H9 (cell line): ENCODE data around the gene ERP27. TPM values are rescaled to one million over a fixed set of nuclear protein-coding genes. Genes with fewer than 3 reads are reported as not detected.

Experiments used
- DNase-seq: peaks from one replicate; pipeline ENCODE4 v3.0.0-alpha.2; 2017
- H2AFZ ChIP-seq: one replicate; pipeline ENCODE4 v1.6.1; 2013; ENCODE audit warnings: mild to moderate bottlenecking, low read length, control low read depth, moderate library complexity
- H2AK5ac ChIP-seq: 2 replicates; pipeline ENCODE4 v1.6.1; 2013; ENCODE audit warnings: low read length, control low read depth, mixed read lengths; ENCODE audit not compliant: insufficient read length
- H2BK120ac ChIP-seq: one replicate; pipeline ENCODE4 v1.6.1; 2013; ENCODE audit warnings: low read depth, mild to moderate bottlenecking, low read length, control low read depth, inconsistent platforms; ENCODE audit not compliant: poor library complexity, severe bottlenecking
- H2BK12ac ChIP-seq: 2 replicates; pipeline ENCODE4 v1.6.1; 2013; ENCODE audit warnings: low read length, control low read depth, mixed read lengths, low read depth; ENCODE audit not compliant: insufficient read length
- H2BK15ac ChIP-seq: 2 replicates; pipeline ENCODE4 v1.6.1; 2013; ENCODE audit warnings: low read depth, low read length, control low read depth
- H2BK20ac ChIP-seq: one replicate; pipeline ENCODE4 v1.6.1; 2013; ENCODE audit warnings: low read depth, mild to moderate bottlenecking, low read length, control low read depth, inconsistent platforms; ENCODE audit not compliant: poor library complexity, severe bottlenecking
- H2BK5ac ChIP-seq: 2 replicates; pipeline ENCODE4 v1.6.1; 2013; ENCODE audit warnings: low read length, control low read depth, mixed read lengths; ENCODE audit not compliant: insufficient read length
- H3K14ac ChIP-seq: 2 replicates; pipeline ENCODE4 v1.6.1; 2013; ENCODE audit warnings: low read length, control low read depth; ENCODE audit not compliant: insufficient read depth
- H3K18ac ChIP-seq: 2 replicates; pipeline ENCODE4 v1.6.1; 2013; ENCODE audit warnings: low read depth, mild to moderate bottlenecking, mixed read lengths, low read length, control low read depth; ENCODE audit not compliant: insufficient read length
- H3K23ac ChIP-seq: 2 replicates; pipeline ENCODE4 v1.6.1; 2013; ENCODE audit warnings: low read length, control low read depth, mixed read lengths, low read depth; ENCODE audit not compliant: insufficient read length
- H3K23me2 ChIP-seq: 2 replicates; pipeline ENCODE4 v1.6.1; 2013; ENCODE audit warnings: low read depth, mild to moderate bottlenecking, mixed read lengths, low read length, control low read depth; ENCODE audit not compliant: insufficient read length, poor library complexity, severe bottlenecking
- H3K27ac ChIP-seq: 2 replicates; pipeline ENCODE4 v1.5.1; 2013; ENCODE audit warnings: low read length, control low read depth, mixed read lengths, low read depth; ENCODE audit not compliant: insufficient read length
- H3K27me3 ChIP-seq: 2 replicates; pipeline ENCODE4 v1.6.1; 2013; ENCODE audit warnings: low read length, control low read depth, inconsistent platforms; ENCODE audit not compliant: insufficient read depth
- H3K4ac ChIP-seq: 2 replicates; pipeline ENCODE4 v1.6.1; 2013; ENCODE audit warnings: low read depth, mild to moderate bottlenecking, control low read depth, inconsistent platforms, low read length, moderate library complexity
- H3K4me1 ChIP-seq: 2 replicates; pipeline ENCODE4 v1.6.1; 2013; ENCODE audit warnings: low read length, control low read depth, inconsistent platforms; ENCODE audit not compliant: insufficient read depth
- H3K4me2 ChIP-seq: 2 replicates; pipeline ENCODE4 v1.6.1; 2013; ENCODE audit warnings: low read length, control low read depth, mixed read lengths; ENCODE audit not compliant: insufficient read length, insufficient read depth
- H3K56ac ChIP-seq: 2 replicates; pipeline ENCODE4 v1.6.1; 2013; ENCODE audit warnings: low read depth, mild to moderate bottlenecking, mixed read lengths, low read length, control low read depth; ENCODE audit not compliant: insufficient read length
- H3K79me1 ChIP-seq: 2 replicates; pipeline ENCODE4 v1.6.1; 2013; ENCODE audit warnings: low read depth, mild to moderate bottlenecking, moderate library complexity, low read length, control low read depth, inconsistent platforms; ENCODE audit not compliant: insufficient read depth, poor library complexity, severe bottlenecking
- H3K79me2 ChIP-seq: 2 replicates; pipeline ENCODE4 v1.6.1; 2013; ENCODE audit warnings: low read length, control low read depth, inconsistent platforms; ENCODE audit not compliant: insufficient read depth
- H3K9ac ChIP-seq: 2 replicates; pipeline ENCODE4 v1.6.1; 2013; ENCODE audit warnings: low read length, control low read depth, mixed read lengths; ENCODE audit not compliant: insufficient read length; ENCODE audit errors: extremely low read depth
- H3K9me3 ChIP-seq: one replicate; pipeline ENCODE4 v1.6.1; 2013; ENCODE audit warnings: low read depth, low read length, inconsistent platforms; ENCODE audit not compliant: control insufficient read depth
- H3T11ph ChIP-seq: one replicate; pipeline ENCODE4 v1.6.1; 2013; ENCODE audit warnings: mild to moderate bottlenecking, low read length, control low read depth, inconsistent platforms
- H4K20me1 ChIP-seq: one replicate; pipeline ENCODE4 v1.6.1; 2013; ENCODE audit not compliant: control insufficient read depth, insufficient read length, insufficient read depth
- H4K5ac ChIP-seq: 2 replicates; pipeline ENCODE4 v1.6.1; 2013; ENCODE audit warnings: low read depth, mild to moderate bottlenecking, mixed read lengths, low read length, control low read depth; ENCODE audit not compliant: insufficient read length
- H4K8ac ChIP-seq: replicated peaks from 2 replicates; pipeline ENCODE4 v1.6.1; 2013; ENCODE audit warnings: low read length, control low read depth, mixed read lengths, low read depth; ENCODE audit not compliant: insufficient read length
- H4K91ac ChIP-seq: 2 replicates; pipeline ENCODE4 v1.6.1; 2013; ENCODE audit warnings: low read depth, mild to moderate bottlenecking, moderate library complexity, mixed read lengths, low read length, control low read depth; ENCODE audit not compliant: insufficient read length
- H3K27ac Mint-ChIP-seq, 3 experiments: 2 replicates in 2 of 3; 3 replicates in 1 of 3; pipeline ENCODE4 v1.8.0; 2020 to 2021; ENCODE audit warnings: mixed read lengths in 3 of 3, mild to moderate bottlenecking in 1 of 3, moderate library complexity in 1 of 3
- H3K27me3 Mint-ChIP-seq: 2 replicates; pipeline ENCODE4 v1.8.0; 2021; ENCODE audit warnings: low read depth, mild to moderate bottlenecking, moderate library complexity, mixed read lengths
- H3K36me3 Mint-ChIP-seq, 3 experiments: 2 replicates in 2 of 3; 3 replicates in 1 of 3; pipeline ENCODE4 v1.8.0; 2020 to 2021; ENCODE audit warnings: low read depth in 3 of 3, mixed read lengths in 3 of 3; ENCODE audit not compliant: insufficient read depth in 1 of 3
- H3K4me1 Mint-ChIP-seq, 2 experiments: 2 replicates each; pipeline ENCODE4 v1.8.0; 2020; ENCODE audit warnings: mixed read lengths in 2 of 2
- H3K4me3 Mint-ChIP-seq, 2 experiments: 2 replicates in 1 of 2; 3 replicates in 1 of 2; pipeline ENCODE4 v1.8.0; 2020 to 2021; ENCODE audit warnings: mild to moderate bottlenecking in 2 of 2, mixed read lengths in 2 of 2, moderate library complexity in 1 of 2
- H3K9me3 Mint-ChIP-seq, 2 experiments: 2 replicates in 1 of 2; 3 replicates in 1 of 2; pipeline ENCODE4 v1.8.0; 2020; ENCODE audit warnings: mild to moderate bottlenecking in 2 of 2, mixed read lengths in 2 of 2, moderate library complexity in 1 of 2
- whole genome bisulfite sequencing: extraction: QIAGEN DNeasy Blood & Tissue Kit; methylation state at CpG from one replicate; pipeline ENCODE4 v1.1.7; 2013; ENCODE audit warnings: missing lambda C conversion rate, low lambda C conversion rate, mixed read lengths; ENCODE audit not compliant: insufficient read length; ENCODE audit errors: extremely low coverage; 5-methylcytosine and 5-hydroxymethylcytosine counted together
- total RNA-seq: library from RNA; stranded (reverse); gene quantifications from 2 replicates; pipeline ENCODE4 v1.2.1, GENCODE V29; 2021
- TF ChIP-seq, protein P1 (sequence below): fragments of 200-600 bp; sonication (generic); conservative IDR thresholded peaks from 3 replicates; pipeline ENCODE4 v1.8.0; 2021; ENCODE audit warnings: antibody characterized with exemption, mild to moderate bottlenecking

ERP27 gene
- total RNA-seq, 1 experiment from 2014 or later: not detected

DNA sequence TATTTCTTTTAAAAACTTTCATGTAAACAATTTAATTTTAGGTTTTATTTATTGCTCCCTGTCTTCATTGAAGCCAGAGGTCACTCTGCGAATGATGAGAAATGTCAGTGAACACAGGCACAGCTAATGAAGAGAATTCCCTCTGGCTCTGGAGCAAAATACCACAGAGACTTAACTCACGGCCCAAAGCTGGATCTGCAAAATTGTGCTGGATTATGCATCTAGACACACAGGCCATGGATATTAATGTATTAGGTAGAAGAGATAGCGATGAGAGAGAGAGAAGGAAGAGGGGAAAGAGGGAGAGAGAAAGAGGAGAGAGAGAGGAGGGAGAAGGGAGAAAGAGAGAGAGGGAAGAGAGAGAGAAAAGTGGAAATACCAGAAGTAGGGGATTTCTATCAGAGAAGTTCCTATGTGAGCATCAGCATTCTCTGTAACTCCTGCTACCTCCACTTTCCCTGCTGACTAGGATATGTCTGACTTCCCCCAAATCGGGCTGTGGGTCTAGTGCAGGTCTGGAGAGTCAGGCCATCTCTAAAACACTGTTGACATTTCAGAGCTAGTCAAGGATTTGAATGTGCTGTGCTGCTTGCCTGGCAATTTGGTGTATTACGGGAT lies 19.3 kb upstream of the ERP27 start:
- no peak overlapping the region for H4K8ac ChIP-seq
- no peak overlapping the region for H3K4me2 ChIP-seq
- Mint-ChIP-seq H3K27ac (no peak overlapping the region), H3K9me3 (no peaks in the 10 kb centered on the region), H3K27me3 (no peaks in the 10 kb centered on the region), H3K36me3 (no peaks in the 10 kb centered on the region), H3K4me3 (no peak overlapping the region), H3K4me1 (peaks cover 12 to 13% of the 10 kb centered on the region in 2 experiments)
- H3K79me2 ChIP-seq: no peaks in the 10 kb centered on the region
- H2AFZ ChIP-seq: peak overlapping the region; percentile 7
- no peak for DNase-seq
- H3K56ac ChIP-seq: no peak overlapping the region
- no peak overlapping the region for H3K18ac ChIP-seq
- TF ChIP-seq, protein P1, sequence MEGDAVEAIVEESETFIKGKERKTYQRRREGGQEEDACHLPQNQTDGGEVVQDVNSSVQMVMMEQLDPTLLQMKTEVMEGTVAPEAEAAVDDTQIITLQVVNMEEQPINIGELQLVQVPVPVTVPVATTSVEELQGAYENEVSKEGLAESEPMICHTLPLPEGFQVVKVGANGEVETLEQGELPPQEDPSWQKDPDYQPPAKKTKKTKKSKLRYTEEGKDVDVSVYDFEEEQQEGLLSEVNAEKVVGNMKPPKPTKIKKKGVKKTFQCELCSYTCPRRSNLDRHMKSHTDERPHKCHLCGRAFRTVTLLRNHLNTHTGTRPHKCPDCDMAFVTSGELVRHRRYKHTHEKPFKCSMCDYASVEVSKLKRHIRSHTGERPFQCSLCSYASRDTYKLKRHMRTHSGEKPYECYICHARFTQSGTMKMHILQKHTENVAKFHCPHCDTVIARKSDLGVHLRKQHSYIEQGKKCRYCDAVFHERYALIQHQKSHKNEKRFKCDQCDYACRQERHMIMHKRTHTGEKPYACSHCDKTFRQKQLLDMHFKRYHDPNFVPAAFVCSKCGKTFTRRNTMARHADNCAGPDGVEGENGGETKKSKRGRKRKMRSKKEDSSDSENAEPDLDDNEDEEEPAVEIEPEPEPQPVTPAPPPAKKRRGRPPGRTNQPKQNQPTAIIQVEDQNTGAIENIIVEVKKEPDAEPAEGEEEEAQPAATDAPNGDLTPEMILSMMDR: no peak
- H3K23me2 ChIP-seq: no peaks in the 10 kb centered on the region
- no peak overlapping the region for H2BK5ac ChIP-seq
- no peak overlapping the region for H3K14ac ChIP-seq
- no peak overlapping the region for H2BK120ac ChIP-seq
- no peak overlapping the region for H2BK15ac ChIP-seq
- H4K5ac ChIP-seq: no peak overlapping the region
- H3T11ph ChIP-seq: no peak overlapping the region
- H3K9ac ChIP-seq: no peak overlapping the region
- H3K4ac ChIP-seq: no peak overlapping the region
- H2BK20ac ChIP-seq: no peak overlapping the region
- H4K20me1 ChIP-seq: no peaks in the 10 kb centered on the region
- no peak overlapping the region for H3K27ac ChIP-seq
- H2BK12ac ChIP-seq: no peak overlapping the region
- H3K4me1 ChIP-seq: peaks cover 8% of the 10 kb centered on the region
- no peaks in the 10 kb centered on the region for H3K79me1 ChIP-seq
- 100% methylated on average over 1 of the region's 5 CpGs for WGBS
- no peaks in the 10 kb centered on the region for H3K27me3 ChIP-seq
- no peak overlapping the region for H4K91ac ChIP-seq
- H3K9me3 ChIP-seq: no peaks in the 10 kb centered on the region
- H2AK5ac ChIP-seq: no peak overlapping the region
- H3K23ac ChIP-seq: no peak overlapping the region
